Measurements from ENCODE around the gene SUB1.
A peak's percentile ranks its signal among the peaks of the same experiment; 100 is the strongest.
"Not testable (repeated sequence)": the region's sequence is repeated elsewhere in the genome, so short reads cannot be mapped to it uniquely, and the experiment has no call there.

SUB1 gene

DNA sequence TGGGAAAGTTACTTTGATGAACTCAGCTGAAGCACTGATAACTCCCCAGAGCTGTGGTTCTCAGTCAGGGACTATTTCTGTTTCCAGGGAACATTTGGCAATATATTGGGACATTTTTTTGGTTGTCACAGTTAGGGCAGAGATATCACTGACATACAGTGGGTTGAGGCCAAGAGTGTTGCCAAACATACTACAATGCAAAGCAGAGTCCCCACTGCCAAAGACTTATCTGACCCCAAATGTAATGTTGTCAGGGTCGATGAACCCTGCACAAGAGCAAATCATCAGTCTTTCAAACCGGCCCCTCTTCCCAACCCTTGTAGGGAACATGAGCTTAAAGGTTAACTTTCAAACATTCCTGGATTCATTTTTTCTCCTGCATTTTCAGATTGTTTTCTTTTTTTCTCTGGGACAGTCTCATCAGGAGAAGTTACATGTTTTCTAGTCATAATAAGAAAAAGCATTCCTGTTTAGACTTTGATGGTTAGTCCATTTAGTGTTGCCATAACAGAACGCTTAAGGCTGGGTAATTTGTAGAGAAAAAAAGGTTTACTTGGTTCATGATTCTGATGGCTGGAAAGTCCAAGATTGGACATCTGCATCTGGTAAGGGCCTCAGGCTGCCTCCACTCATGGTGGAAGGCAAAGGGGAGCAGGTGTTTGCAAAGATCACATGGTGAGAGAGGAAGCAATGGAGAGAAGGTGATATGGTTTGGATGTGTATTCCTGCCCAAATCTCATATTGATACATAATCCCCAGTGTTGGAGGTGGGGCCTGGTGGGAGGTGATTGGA, 18.8 kb upstream of the SUB1 start:
- FAIRE-seq: no peak

DNA sequence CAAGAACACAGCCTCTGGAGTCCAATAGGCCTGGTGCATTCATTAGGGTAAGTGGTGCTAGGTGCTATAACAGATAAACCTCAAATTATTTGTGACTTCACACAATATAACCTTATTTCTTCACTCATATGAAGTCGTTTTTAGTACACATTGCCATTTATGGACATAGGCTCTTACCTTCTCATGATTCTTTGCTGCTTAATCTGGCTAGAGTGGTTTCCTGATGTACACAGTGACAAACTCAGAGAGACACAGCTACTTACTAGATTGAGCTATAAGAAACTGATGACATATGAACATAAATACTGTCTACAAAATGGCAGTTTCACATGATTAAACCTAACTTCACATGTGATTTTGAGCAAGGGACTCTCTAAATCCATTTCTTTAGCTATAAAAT, 14.2 kb upstream of the SUB1 start:
- FAIRE-seq: no peak

DNA sequence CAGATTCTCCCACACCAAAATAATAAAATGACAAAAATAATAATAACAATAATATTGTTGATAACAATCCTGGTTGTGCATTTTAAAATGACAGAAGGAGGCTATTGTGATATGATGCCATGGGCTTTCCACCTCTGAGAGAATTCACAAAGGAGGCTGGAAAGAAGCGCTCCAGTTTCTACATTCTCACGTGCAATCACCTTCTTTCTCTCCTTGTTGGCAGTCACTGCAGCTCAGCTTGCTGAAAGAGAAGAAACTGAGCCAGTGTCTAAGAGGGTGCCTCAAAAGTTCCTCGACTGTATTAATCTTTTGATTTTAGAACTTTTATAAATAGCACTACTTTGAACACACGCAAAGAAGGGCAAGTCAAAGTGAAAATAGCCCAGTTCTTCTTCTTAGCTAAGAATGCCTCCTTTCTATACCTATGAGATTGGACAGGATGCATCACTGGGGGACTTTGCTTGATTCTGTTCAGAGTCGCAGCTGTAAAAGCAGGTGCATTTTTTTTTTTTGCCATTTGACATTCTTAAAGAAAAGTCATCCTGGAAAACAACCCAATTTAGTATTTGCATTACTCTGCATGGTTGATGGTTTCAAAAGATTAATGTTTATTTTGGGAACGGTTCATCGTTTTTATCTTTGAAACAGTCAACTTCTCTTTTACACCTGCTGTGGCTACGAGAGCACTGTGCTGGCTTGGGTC, 12.4 kb upstream of the SUB1 start:
- FAIRE-seq: no peak

DNA sequence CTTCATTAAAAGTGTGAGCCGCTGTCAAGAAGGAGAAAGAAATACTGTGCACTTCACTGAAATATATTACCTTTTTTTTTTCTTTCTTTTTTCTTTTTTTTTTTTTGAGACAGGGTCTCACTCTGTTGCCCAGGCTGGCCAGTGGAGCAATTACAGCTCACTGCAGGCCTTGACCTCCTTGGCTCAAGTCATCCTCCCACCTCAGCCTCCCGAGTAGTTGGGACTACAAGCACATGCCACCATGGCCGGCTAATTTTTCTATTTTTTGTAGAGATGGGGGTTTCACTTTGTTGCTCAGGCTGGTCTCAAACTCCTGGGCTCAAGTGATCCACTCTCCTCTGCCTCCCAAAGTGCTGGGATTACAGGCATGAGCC, 11.9 kb upstream of the SUB1 start:
- FAIRE-seq: not testable (repeated sequence)

DNA sequence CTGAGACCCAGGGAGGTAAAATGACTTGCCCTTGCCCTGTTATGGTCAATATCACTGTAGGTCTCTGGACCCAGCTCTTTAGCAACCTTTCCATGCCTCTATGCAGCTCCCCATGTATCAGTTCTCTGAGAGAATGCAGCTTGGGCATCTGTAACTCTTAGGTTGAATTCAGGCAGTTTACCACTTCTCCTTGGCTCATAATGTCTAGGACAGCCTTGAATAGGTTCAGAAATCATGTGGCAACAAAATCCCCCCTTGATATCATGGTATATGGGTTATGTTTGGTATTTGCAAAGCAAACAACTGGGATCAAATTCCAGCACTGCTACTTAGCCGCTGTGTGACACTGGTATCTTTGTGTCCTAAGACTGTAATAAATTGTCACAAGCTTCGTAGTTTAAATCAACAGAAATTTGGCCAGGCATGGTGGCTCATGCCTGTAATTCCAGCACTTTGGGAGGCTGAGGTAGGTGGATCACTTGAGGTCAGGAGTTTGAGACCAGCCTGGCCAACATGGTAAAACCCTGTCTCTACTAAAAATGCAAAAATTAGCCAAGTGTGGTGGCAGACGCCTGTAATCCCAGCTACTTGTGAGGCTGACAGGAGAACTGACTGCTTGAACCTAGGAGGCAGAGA, 10.7 kb upstream of the SUB1 start:
- FAIRE-seq: no peak

DNA sequence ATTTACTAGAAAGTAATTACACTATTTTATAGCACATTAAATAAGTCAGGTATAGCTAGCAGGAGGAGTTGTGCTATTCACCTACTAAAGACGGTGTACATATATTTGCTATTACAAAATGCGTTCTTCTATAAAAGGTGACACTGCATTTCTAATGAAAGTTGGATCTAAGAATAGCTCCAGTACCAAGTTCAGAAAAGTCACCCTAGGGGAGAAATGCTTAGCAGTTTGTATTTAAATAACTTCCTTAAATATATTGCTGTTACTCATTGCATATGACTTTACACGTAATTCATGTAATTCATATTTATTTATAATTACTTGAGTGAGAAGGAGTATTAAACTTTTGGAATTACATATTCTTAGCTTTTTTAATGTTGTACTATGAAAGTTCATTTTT, 7.0 kb upstream of the SUB1 start:
- no peak for FAIRE-seq

DNA sequence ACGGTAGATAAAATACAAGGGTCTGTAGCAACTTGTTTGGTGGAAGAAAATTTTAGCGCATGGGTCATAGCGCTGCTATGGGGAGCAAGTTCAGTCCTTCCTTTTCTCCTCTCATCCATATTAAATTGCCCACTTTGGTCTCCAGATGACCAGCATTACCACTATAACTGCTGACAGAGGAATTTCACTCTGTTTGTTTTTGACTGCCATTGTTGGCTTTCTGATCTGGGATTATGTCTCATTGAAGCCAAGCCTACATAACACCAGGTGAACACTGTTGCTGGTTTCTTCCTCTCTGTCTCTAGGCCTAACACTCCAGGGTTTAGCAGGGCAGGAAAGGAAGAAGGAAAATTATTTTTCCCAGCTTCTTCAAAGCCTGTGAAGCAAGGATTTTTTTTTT, 6.6 kb upstream of the SUB1 start:
- FAIRE-seq: no peak

DNA sequence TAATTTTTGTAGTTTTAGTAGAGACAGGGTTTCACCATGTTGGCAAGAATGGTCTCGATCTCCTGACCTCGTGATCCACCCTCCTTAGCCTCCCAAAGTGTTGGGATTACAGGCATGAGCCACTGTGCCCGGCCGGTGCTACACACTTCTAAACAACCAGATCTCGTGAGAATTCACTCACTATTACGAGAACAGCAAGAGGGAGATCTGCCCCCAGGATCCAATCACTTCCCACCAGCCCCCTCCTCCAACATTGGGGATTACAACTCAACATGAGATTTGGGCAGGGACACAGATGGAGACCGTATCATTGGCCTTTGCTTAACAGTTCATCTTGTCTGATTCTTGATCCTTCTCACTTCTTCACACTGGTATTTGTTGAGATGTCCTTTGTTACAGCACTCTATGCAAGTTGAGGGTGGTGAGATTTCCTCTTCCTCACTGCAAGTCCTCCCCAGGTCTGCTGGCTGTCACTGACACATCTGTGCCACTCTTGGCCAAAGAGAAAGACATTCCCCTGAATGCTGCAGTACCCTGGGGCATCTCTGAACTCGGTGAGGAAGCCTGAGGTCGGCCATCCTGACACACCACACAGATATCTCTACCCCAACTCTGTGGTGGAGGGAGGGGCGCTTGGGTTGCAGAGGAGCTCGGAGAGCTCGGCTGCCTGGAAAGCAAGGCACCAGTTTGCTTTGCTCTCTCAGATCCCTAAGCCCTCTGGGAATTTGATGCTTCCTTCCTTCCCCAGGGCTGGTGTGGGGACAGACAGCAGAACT, 4.2 kb upstream of the SUB1 start:
- FAIRE-seq: no peak

DNA sequence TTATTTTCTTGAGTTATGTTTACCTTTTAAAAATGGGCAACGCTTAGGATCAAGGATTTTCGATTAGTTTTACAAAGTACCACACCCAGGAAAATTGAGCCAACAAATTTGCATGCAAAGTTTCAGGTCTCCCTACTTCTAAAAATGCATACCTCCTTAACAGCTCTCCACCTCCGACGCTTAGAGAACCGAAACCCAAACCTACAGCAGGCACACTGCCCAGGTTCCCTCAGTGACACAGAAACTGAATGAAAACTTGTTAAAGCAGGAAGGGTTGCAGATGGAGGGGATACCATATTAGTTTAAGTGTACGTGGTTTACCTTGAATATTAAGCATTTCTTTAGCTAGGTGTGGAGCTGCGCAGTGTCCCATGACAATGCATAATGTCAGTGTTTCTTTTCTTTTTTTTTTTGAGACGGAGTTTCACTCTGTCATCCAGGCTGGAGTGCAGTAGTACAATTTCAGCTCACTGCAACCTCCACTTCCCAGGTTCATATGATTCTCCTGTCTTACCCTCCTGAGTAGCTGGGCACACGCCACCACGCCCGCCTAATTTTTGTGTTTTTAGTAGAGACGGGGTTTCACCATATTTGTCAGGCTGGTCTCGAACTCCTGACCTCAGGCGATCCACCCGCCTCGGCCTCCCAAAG, 1.6 kb upstream of the SUB1 start:
- no peak for FAIRE-seq

DNA sequence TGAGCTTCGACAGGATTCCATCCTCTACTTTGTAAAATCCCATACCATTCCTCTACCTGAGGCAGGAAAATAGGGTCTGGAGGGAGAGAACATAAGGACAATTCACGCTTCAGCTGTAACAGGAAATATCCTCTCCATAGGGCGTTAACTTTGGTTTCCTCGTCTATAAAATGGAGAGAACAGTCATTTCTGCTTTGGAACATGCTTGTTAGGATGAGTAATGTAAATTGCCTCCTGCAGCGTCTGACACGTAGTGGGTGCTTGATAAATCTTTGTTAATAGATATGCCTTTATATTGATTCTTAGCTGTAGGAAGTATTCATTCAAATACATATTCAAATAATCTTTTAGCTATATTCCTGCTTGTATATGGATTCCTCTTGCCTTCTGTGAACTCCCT, 711 bp upstream of the SUB1 start:
- no peak for FAIRE-seq

DNA sequence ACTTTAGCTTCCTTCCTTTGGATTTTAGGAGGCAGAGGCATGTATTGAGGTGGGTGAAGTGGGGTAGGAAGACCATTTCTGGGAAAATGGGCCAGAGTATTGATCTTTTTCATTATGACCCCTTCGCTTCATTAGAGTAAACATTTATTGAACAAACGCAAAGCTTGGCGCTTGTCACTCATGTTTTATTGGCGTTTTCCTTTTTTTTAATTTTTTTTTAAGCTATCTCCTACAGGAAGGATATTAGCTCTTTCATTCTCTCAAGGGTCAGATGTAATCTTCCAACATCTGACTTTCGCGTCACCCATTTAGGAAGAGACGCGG, 273 bp upstream of the SUB1 start:
- FAIRE-seq: no peak

DNA sequence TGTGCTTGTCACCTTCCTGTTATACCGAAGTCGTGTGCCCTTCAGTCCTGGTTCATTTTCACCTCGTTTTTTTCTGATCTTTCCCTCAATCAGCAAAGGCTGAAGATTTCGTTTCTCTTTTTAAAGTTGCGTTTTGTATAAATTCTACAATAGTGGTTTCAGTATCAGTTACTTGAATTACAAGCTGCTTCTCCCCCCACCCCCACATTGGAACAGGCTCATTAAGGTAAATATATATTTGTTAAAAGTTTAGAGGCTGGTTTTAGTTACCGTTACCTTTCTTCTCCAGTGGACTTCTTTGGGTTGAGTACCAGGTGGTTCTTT, 881 bp downstream of the SUB1 start:
- FAIRE-seq: no peak

DNA sequence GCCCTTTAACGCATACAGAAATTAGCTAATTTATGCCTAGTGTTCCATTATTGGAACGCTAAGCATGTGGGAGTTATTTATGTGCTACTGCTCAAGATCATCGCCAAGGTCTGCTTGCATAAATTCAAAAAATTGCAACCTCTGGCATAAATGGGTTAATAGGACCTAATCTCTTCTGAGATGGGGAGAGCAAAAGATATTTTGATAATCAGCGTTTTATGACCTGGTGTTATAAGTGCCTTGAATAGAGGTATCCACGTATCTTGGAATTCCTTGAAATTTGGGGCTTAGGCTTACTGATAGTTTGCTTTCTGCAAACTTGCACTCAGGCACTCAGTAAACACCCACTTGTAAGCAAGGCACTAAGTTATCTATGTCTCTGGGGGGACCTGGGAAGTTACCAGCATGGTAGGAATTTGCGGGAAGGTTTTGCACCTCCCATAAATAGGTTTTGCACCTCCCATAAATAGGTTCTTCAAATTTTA, 1.8 kb downstream of the SUB1 start:
- no peak for FAIRE-seq

DNA sequence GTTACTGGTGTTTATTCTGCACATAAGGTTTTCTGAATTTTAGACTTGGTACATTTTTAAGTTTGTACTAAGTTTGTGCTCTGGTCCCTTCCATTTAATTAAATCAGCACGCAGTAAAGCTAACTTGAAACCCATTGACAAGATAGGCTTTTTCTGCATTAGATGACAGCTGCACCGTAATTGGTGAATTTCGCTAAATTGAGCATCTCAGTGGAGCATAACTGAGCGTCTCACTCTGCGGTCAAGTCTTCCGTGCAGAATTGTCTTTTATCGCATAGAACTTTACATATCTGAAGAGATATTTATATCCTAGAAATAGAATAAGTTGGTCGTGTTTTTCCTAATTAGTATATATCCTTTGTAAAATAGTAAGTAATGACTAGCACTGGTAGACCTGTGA, 4.1 kb downstream of the SUB1 start:
- no peak for FAIRE-seq

DNA sequence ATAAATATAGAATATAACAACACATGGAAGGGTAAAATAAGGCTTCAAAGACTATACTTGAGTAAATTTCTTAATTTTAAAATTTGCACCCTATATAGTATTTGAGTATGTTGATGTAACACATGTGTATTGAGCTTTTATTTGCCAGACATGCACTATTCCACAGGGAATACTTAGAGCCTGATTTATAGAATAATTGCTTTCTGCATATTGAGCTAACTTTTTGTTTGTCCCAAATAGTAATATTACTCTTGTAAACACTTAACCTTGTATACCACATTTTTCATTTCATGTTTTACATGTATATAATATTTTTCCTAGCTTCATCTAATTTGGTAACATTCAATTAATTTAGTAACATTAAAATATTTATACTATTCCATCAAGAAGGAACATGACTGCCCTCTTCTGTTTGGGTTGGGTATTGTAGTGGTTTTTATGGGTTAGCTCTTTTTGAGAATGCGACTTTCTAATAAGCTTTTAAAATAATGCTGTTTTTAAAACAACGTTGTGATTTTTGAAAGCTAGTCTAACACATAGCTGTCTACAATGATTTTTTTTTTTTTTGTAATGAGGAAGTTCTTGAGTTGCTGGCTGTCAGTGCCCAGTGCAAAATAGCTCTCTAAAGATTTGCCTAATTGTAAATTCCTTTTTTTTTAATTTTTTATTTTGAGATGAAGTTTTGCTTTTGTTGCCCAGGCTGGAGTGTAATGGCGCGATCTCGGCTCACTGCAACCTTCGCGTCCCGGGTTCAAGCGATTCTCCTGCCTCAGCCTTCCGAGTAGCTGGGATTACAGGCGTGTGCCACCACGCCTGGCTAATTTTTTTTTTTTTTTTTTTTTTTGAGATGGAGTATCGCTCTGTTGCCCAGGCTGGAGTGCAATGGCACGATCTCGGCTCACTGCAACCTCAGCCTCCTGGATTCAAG, 4.8 kb downstream of the SUB1 start:
- FAIRE-seq: peak; percentile 62

DNA sequence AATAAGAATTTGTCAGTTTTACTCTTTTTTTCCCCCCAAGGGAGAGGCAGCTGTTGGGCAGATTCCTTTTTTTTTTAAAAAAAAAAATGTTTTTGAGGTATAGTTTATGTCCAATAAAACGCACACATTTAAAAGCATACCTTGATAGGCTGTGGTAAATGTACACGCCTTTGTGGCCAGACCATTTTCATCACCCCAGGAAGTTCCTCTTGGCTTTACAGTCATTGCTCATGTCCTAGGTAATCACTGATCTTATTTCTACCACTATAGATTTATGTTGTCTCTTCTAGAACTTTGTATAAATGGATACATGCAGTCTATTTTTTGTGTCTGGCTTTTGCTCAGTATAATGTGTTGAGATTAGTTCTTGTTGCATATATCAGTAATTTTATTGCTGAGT, 9.8 kb downstream of the SUB1 start:
- no peak for FAIRE-seq

DNA sequence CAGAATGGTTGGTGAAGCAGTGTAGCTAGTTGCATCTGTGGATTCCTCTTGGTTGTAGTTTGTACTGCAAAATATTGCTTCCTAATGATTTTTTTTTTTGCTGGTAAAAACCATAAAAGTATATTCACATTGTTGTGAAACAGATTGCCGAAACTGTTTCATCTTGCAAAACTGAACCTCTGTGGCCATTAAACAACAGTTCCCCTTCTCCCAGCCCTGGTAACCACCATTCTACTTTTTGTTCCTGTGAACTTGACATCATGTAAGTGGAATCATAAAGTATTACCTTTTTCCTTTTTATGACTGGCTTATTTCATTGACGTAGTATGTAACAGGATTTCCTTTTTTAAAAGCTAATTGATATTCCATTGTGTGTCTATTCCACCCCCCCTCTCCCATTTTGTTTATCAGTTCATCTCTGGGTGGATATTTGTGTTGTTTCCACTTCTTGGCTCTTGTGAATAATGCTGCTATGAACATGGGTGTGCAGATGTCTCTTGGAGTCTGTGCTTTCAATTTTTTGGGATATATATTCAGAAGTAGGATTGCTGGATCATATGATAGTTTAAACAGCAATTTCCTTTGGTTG, 11.8 kb downstream of the SUB1 start:
- FAIRE-seq: no peak

DNA sequence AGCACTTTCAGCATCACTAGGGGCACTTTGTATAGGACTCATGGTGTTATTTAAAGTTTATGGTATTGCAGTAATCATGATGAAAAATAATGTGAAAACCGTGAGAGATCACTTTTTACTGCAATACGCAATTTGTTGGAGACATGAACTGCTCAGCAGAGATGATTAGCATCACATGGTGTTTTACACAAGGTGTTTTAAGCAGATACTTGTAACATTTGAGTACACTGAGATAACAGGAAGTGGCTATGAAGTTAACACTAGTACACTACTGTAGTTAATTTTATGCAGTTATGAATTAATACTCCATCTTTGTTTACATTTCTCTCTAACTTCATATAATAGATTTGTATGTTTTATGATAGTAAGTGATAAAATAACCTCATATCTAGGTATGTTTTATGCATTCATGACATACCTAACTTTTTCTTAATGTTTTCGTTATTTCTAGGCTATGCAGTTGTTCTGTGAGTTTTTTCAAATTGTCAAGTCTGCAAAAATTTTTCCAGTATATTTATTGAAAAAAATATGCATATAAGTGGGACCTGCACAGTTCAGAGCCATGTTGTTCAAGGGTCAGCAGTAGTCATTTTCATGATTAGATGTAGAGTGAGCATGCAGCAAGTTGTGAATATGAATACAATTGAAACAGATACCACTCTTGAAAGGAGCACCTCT, 13.0 kb downstream of the SUB1 start:
- FAIRE-seq: no peak

DNA sequence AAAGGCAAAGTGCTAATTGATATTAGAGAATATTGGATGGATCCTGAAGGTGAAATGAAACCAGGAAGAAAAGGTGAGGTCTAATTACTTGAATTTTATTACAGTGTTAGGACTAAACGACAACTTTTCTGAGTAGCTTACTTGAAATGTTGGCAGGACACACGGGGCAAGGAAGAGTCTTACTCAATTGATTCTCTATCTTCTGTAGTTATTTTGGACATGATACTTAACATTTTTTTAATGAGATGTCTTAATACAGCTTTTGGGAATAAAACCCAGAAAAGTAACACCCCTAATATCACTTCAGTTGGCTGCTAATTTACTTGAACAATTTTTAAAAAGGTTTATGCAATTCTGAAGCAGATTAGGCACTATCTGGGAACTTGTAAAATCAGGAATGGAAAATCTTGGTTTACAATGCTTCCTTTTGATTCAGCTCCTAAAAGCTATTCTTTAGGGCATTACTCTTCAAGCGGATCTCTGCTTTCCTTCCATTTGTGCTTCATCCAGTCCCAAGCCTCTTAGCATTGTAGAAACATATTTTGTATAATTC, 13.7 kb downstream of the SUB1 start:
- no peak for FAIRE-seq

DNA sequence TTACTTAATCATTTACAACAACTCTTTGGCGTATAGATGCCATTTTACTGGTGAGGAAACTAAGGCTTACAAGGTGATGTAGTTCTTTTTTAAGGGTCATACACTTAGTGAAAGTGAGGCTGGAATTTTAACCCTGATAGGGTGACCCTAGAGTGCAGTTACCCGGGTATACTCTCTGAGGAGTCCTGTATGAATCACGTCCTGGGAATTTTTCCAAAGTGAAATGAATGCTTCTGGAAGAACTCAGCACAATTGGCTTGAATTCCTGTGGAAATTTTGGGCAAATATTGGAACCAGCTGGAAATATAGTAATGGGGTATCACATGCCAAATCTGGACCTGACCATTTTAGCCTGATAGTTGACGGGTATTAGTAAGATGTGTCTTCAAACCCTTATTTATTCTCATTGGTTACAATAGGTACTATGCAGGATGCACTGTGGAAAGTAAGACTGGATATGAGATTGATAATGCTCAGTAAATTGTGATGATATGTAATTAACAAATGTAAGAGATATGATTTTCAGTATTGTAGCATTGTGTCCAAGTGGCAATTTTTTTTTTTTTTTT, 14.8 kb downstream of the SUB1 start:
- FAIRE-seq: no peak

Measured in TTC549 (cell line).